Pancreas (tissue), 10 donors: ENCODE measurements around the gene TAS2R43. TPM values are rescaled to one million over a fixed set of nuclear protein-coding genes. Genes with fewer than 3 reads are reported as not detected.
"Not testable (repeated sequence)": the region's sequence is repeated elsewhere in the genome, so short reads cannot be mapped to it uniquely, and the experiment has no call there.

ENCODE experiments used
- ATAC-seq, 4 donors: fragments of 200-7000 bp; cut with Tn5 transposase; one replicate each; pipeline versions ENCODE4 v1.8.0 to v1.9.1; 2020; ENCODE audit warnings: mild to moderate bottlenecking in 4 of 4, moderate library complexity in 4 of 4
- DNase-seq, 6 donors: peaks; one replicate each; pipeline ENCODE4 v3.0.0-alpha.2; 2020
- FAIRE-seq: peaks from 2 replicates; lab custom pipeline; 2012; peaks lifted over from hg19 to GRCh38; lab: Jason Lieb, UNC
- H3K27ac ChIP-seq, 4 donors: fragments of 200-600 bp; sonication (generic); 1 replicate in 3 of 4; 2 replicates in 1 of 4; pipeline versions ENCODE4 v1.5.0 to v1.8.0; 2020
- H3K27me3 ChIP-seq, 4 donors: fragments of 200-600 bp; one replicate each; pipeline ENCODE4 v1.8.0; 2021
- H3K36me3 ChIP-seq, 3 donors: fragments of 200-600 bp; sonication (generic) in 1 of 3; one replicate each; pipeline versions ENCODE4 v1.5.0 to v1.8.0; 2020 to 2021
- H3K4me1 ChIP-seq, 3 donors: fragments of 200-600 bp; one replicate each; pipeline ENCODE4 v1.8.0; 2021
- H3K4me3 ChIP-seq, 4 donors: fragments of 200-600 bp; sonication (generic) in 2 of 4; one replicate each; pipeline versions ENCODE4 v1.5.0 to v1.8.0; 2020 to 2021
- H3K9me3 ChIP-seq, 4 donors: fragments of 200-600 bp; one replicate each; pipeline ENCODE4 v1.8.0; 2021
- WGBS, 2 donors: extraction: QIAGEN DNeasy Blood & Tissue Kit; methylation state at CpG; one replicate each; pipeline ENCODE4 v1.1.7; 2013; 5-methylcytosine and 5-hydroxymethylcytosine counted together
- intact Hi-C, 3 donors: fragments of 100-400 bp; cut with DNase I; formaldehyde crosslinking; loops; one replicate each; pipeline versions ENCODE4 v1.11.1 to v1.14.2; 2022
- polyA plus RNA-seq, 2 donors: library from polyadenylated mRNA; stranded (reverse); fragments of 200-250 nt; gene quantifications; one replicate each; pipeline ENCODE4 v1.2.3, GENCODE V29; 2013
- total RNA-seq, 6 donors: library from RNA; stranded (reverse); fragmentation: NEBNext Ultra II Directional in 4 of 6; extraction: Animal tissue kit (Norgen Biotek cat#: 25700) in 4 of 6; gene quantifications; one replicate each; pipeline versions ENCODE4 v1.2.1 to v1.2.4, GENCODE V29; 2021 to 2023
- TF ChIP-seq, protein P1 (sequence below), 4 donors: fragments of 200-600 bp; sonication (generic) in 3 of 4; IDR thresholded peaks; one replicate each; pipeline versions ENCODE4 v1.5.0 to v1.8.0; 2021; ENCODE audit warnings: antibody characterized with exemption in 4 of 4
- donor health status: healthy with polysubstance abuse.
- donor health status: DM: no; HTN: no; CAD: no; lungs with moderate emphysema.
- donor health status: DM: no; HTN: no; CAD: no.
- donor health status: control.
- donor health status: control.
- donor health status: Bipolar disorder and iron deficiency.
- donor health status: DM: yes; HTN: yes; CAD: no.
- donor health status: DM: no; HTN: no; CAD: no.
- donor health status: DM: no; HTN: no; CAD: no.
- donor health status: DM: yes; HTN: yes; CAD: no.

Gene TAS2R43
- total and polyA plus RNA-seq, 8 donors = 0.16 to 0.28 (median 0.18) TPM; not detected in 3

DNA sequence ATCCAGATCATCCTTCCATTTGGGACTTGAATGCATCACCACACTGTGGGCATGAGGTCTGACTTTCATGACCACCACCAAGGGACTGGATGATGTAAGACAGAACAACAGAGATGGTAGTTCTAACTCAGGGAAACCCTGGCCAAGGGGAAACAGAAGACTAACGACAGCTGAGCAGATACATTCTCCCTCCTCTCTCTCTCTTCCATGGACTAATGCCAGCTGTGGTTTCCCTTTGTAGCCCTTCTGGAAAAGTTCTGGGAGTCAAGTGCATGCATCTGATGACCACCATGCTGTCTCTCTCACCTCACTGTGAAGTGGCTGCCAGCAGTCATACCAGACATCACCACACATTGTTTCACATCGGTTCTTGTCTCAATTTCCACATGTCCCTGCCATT is 38.9 kb upstream of the TAS2R43 start:
- Histone ChIP-seq H3K27me3 (no peaks in the 10 kb centered on the region), H3K4me1 (no peaks in the 10 kb centered on the region), H3K9me3 (no peaks in the 10 kb centered on the region), H3K27ac (no peak overlapping the region), H3K4me3 (no peak overlapping the region), H3K36me3 (no peaks in the 10 kb centered on the region)
- WGBS, 2 donors = 0 to 59% methylated on average over 2 of the region's 2 CpGs
- DNase-seq (no peak), FAIRE-seq (no peak), ATAC-seq (no peak)
- intact Hi-C loops = no loop called here
- TF ChIP-seq, protein P1, sequence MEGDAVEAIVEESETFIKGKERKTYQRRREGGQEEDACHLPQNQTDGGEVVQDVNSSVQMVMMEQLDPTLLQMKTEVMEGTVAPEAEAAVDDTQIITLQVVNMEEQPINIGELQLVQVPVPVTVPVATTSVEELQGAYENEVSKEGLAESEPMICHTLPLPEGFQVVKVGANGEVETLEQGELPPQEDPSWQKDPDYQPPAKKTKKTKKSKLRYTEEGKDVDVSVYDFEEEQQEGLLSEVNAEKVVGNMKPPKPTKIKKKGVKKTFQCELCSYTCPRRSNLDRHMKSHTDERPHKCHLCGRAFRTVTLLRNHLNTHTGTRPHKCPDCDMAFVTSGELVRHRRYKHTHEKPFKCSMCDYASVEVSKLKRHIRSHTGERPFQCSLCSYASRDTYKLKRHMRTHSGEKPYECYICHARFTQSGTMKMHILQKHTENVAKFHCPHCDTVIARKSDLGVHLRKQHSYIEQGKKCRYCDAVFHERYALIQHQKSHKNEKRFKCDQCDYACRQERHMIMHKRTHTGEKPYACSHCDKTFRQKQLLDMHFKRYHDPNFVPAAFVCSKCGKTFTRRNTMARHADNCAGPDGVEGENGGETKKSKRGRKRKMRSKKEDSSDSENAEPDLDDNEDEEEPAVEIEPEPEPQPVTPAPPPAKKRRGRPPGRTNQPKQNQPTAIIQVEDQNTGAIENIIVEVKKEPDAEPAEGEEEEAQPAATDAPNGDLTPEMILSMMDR (IDR thresholded peaks at IDR 0.05) = no peak

DNA sequence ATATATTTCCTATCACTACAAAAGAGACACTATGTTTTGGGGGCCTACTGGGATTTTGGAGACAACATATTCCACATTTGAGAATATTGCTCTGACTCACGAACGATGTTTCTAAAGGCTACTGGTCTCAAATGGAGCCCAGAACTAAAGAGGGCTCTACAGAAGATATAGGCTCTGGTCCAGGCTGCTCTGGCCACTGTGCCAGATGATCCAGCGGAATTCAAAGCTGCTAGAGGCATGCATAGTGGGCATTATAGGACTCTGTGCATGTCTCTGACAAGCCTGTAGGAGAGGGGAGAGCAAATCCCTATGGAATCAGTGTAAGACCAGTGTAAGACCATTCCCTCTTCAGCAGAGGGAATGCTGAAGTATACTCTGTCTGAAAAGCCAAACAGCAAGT is 38.3 kb upstream of the TAS2R43 start:
- intact Hi-C loops = no loop called here
- H3K4me3 ChIP-seq = no peak overlapping the region
- 96 to 98% methylated on average over 3 of the region's 3 CpGs for WGBS, 2 donors

DNA sequence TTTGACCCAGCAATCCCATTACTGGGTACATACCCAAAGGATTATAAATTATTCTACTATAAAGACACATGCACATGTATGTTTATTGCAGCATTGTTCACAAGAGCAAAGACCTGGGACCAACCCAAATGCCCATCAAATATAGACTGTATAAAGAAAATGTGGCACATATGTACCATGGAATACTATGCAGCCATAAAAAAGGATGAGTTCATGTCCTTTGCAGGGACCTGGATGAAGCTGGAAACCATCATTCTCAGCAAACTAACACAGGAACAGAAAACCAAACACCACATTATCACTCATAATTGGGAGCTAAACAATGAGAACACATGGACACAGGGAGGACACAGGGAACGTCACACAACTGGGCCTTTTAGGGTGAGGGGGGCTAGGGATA is 22.0 kb upstream of the TAS2R43 start:
- H3K9me3 ChIP-seq, H3K36me3 ChIP-seq, H3K4me3 ChIP-seq, H3K27me3 ChIP-seq, ATAC-seq, intact Hi-C loops, DNase-seq, FAIRE-seq, H3K4me1 ChIP-seq, H3K27ac ChIP-seq: not testable (repeated sequence)
- whole genome bisulfite sequencing, 2 donors = 97 to 100% methylated on average over 1 of the region's 1 CpG

More for the DNA sequence above, 38.3 kb upstream of the TAS2R43 start:
- Histone ChIP-seq H3K27me3 (no peaks in the 10 kb centered on the region), H3K27ac (no peak overlapping the region), H3K36me3 (no peaks in the 10 kb centered on the region), H3K4me1 (no peaks in the 10 kb centered on the region), H3K9me3 (no peaks in the 10 kb centered on the region)
- no peak for FAIRE-seq
- ATAC-seq = no peak
- TF ChIP-seq, protein P1 (IDR thresholded peaks at IDR 0.05) = no peak
- DNase-seq = no peak

DNA sequence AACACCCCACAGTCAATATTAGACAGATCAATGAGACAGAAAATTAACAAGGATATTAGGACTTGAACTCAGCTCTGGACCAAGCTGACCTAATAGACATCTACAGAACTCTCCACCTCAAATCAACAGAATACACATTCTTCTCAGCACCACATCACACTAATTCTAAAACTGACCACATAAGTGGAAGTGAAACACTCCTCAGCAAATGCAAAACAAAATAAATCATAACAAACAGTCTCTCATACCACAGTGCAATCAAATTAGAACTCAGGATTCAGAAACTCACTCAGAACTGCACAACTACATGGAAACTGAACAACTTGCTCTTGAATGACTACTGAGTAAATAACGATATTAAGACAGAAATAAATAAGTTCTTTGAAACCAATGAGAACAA is 19.1 kb upstream of the TAS2R43 start:
- FAIRE-seq, ATAC-seq, H3K4me3 ChIP-seq, intact Hi-C loops, DNase-seq, H3K36me3 ChIP-seq, H3K4me1 ChIP-seq, H3K9me3 ChIP-seq, H3K27me3 ChIP-seq, H3K27ac ChIP-seq: not testable (repeated sequence)
- 91 to 94% methylated on average over 1 of the region's 1 CpG for WGBS, 2 donors

DNA sequence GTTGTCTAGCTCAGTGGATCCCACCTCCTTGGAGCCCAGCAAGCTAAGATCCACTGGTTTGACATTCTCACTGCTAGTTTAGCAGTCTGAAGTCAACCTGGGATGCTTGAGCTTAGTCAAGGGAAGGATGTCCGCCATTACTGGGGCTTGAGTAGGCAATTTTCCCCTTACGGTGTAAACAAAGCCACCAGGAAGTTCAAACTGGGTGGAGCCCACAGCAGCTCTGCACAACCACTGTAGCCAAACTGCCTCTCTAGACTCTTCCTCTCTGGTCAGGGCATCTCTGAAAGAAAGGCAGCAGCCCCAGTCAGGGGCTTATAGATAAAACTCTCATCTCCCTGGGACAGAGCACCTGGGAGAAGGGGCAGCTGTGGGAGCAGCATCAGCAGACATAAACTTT is 16.7 kb upstream of the TAS2R43 start:
- DNase-seq = no peak
- Histone ChIP-seq H3K27me3 (no peaks in the 10 kb centered on the region), H3K36me3 (no peaks in the 10 kb centered on the region), H3K27ac (no peak overlapping the region), H3K4me1 (no peaks in the 10 kb centered on the region), H3K4me3 (no peak overlapping the region), H3K9me3 (no peaks in the 10 kb centered on the region)
- TF ChIP-seq, protein P1 (IDR thresholded peaks at IDR 0.05) = no peak
- intact Hi-C loops = no loop called here
- ATAC-seq = no peak
- WGBS, 2 donors = 97% methylated on average over 2 of the region's 2 CpGs
- no peak for FAIRE-seq

DNA sequence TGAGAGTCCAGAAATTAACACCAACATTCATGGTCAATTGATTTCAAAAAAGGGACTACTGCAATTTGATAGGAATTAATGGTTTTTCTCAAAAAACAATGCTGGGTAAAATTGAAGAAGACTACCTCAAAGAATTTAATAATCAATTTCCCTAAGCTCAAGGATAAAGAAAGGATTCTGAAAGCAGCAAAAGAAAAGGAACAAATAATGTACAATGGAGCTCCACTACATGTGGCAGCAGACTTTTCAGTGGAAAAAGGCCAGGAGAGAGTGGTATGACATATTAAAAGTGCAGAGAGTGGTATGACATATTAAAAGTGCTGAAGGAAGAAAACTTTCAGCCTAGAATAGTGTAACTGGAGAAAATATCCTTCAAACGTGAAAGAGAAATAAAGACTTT is 15.6 kb upstream of the TAS2R43 start:
- ATAC-seq = no peak
- 83 to 100% methylated on average over 1 of the region's 1 CpG for WGBS, 2 donors
- intact Hi-C loops = no loop called here

More for the DNA sequence above, 15.6 kb upstream of the TAS2R43 start:
- H3K4me1 ChIP-seq = no peaks in the 10 kb centered on the region
- no peaks in the 10 kb centered on the region for H3K9me3 ChIP-seq
- no peaks in the 10 kb centered on the region for H3K36me3 ChIP-seq
- TF ChIP-seq, protein P1 (IDR thresholded peaks at IDR 0.05) = no peak
- H3K4me3 ChIP-seq = no peak overlapping the region
- DNase-seq (no peak), FAIRE-seq (no peak)
- H3K27me3 ChIP-seq = no peaks in the 10 kb centered on the region
- no peak overlapping the region for H3K27ac ChIP-seq
